HPDE6-E6E7 (cell line): Measurements from ENCODE around the gene ZEB2.
"Not testable (repeated sequence)": the region's sequence is repeated elsewhere in the genome, so short reads cannot be mapped to it uniquely, and the experiment has no call there.

ENCODE experiments used
- DNase-seq: peaks from one replicate; pipeline ENCODE4 v3.0.0; 2011; ENCODE audit warnings: missing footprints; ENCODE audit errors: extremely low spot score

Gene ZEB2

DNA sequence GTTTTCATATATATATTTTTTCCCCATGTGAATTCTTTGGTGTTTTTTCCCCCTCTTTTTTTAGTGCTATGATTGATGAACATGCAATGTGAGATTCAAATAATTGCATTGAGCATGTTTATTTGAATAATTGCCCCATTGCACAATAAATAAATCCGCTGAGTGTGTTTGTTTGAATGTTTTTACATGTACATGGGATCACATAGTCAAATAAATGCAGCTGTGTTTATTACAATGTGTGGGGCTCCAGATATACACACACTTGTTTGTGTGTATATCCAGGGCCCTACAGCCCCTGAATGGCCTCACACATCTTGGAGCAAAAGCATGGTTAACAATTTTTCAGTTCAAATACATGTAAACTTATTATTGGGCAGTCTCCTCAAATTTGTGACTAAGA, 134.5 kb downstream of the ZEB2 start:
- DNase-seq = no peak

DNA sequence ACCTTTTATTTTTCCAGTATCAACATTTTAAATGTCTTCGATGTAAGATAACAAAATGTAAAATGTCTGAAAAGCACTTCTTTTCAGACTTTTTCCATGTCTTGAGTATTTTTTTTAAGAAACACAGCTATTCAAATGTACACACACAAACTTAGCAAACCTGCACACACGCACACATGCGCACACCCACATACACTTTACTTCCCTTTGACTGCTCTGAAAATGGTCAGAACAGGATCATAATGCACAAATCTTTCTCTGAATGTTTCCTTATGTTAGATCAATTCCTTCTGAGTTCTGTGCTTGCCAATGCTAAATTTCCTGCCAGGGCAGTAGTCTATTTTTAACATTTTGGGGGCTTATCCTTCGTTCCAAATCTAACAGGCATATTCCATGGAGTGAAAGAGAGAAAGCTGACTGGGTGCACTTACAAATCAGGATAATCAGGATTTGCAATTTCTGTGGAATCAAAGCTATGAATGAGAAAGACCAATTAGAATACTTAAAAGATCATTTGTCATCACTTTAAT, 136.3 kb downstream of the ZEB2 start:
- no peak for DNase-seq

DNA sequence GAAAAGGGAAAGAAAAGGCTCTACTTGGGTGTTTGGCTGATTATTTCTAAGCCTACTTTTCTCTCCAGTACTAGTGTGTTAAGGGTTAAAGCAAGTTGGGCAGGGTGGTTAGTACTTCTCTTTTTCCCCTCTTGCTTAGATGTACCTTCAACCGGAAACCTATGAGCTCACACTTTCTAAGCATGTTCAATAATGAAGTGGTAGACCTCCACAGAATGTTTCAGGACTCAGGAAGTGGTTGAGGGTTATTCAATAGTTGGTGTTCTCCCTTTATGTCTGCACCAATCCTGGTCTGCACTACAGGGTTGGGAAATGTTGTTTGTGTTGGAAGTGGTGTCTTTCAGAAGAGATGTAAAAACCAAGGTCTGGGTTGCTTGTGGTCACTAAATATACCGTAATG, 137.1 kb downstream of the ZEB2 start:
- no peak for DNase-seq

DNA sequence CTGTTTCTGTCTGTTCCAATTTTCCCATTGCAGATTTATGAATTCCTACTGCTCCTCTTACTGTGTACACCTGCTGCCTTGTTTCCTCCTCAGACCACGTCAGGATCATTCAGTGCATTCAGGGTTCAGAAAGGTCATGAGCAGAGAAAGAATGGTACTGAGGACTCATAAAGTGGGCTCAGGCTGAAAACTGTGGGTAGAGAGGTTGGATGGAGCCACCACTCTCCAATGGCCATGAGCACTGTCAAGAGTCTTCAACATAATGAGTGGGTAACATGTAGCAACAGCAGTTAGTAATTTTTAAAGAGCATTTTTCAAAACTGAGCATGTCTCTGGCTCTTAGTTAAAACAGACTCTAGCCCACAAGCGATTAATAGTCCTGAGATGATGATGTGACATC, 138.2 kb downstream of the ZEB2 start:
- no peak for DNase-seq

DNA sequence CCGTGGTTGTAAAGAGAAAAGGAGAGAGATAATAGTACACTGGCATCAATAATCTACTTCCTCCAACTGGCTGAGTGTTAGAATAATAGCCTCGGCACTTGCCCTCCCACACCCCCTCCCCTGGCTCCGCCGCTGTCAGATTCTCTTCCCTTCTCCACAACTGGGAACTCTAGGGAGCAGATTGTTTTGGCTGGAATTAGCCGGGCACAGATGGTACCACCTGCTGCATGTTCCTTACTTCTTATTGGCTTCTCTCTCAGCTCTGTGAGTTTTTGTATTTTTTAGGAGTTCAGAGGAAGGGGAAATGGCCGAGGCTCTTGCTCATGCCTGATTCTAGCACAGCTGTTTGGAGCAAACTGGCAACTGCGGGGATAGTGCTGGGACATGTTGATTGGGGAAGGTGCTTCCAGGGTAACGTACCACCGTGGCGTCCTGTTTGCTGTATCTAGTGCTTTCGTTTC, 140.0 kb downstream of the ZEB2 start:
- DNase-seq = no peak

DNA sequence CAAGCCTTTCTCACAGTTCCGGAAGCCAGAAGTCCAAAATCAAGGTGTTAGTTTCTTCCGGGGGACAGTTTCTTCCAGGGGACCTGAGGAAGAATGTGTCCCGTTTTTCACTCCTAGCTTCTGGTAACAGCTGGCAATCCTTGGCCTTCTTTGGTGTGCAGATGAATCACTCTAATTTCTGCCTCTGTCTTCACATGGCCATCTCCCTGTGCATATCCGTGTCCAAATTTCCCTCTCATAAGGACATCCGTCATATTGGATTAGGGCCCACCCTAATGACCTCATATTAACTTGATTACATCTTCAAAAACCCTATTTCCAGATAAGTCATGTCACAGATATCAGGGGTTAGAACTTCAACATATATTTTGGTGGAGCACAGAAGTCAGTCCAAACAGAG, 141.4 kb downstream of the ZEB2 start:
- no peak for DNase-seq

DNA sequence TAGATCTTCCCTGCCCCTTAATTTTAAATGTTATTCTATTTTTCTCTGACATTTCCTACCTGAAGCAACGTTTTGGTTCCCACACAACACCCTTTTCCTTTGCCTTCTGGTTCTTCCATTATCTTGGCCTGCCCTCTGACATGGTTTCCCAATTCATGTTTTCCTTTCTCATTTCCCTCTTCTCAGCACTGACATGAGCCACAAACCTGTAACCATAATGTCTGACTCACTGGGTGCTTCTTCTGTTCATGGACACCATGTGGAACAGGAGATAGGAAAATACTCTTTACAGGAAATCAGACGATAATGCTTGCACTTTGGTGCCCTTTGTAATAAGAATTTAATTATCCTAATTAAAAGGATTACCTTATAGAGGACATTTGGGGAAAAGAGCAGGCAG, 142.0 kb downstream of the ZEB2 start:
- DNase-seq = no peak

DNA sequence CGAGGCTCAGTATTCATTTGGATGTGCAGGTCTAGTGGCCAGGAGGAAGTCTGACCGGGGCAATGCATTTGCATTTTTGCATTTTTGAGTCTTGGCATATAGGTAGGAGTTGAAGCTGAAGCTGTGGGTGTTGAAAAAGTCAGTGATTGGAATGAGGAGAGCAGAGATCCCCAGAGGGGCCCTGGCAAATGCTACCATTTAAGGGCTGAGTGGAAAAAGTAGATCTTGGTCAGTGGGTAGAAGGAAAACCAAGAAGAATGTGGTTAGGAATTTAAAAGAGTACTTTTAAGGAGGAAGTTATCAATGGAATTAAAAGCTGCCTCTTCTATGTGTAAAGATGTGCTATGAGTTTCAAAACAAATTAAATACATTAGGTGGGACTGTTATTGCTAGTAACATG, 143.0 kb downstream of the ZEB2 start:
- no peak for DNase-seq

DNA sequence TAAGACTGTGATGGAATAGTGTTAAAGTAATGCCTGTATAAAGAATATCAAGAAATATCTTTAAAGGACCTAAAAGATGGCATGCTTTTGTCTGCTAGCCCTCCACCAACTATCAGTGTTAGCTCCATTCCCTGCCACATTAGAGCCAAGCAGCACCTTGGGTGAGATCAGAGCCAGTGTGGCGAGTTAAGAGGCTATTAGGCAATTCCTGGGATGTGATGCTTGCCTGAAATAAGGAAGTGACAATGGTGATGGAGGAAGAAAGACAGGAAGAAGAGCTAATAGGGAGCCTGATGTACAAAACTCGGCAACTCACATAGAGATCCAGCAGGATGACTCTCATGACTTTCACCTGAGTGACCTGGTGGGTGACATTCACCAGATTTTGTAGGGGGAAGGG, 143.5 kb downstream of the ZEB2 start:
- DNase-seq = no peak

DNA sequence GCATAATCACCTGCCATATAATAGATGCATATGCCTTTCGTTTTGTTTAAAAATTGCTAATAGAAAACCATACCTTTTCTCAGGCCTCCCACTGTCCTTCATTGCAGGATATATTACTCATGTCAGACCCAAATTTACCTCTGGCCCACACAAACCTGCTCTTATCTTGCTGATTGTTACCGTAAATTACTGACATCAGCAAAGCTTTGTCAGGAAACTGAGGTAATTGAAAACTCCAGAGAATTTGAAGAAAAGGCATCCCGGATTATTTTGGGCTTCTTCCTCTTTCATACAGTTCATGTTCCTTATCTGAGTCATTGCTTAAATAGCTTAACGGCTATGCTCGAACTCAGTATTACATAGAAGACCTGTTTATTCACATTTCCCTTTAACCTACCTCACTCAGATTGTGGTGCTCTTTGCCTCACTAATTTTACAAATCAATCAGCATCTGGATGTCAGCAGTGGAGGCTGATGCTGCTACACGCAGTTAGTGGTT, 145.7 kb downstream of the ZEB2 start:
- no peak for DNase-seq

DNA sequence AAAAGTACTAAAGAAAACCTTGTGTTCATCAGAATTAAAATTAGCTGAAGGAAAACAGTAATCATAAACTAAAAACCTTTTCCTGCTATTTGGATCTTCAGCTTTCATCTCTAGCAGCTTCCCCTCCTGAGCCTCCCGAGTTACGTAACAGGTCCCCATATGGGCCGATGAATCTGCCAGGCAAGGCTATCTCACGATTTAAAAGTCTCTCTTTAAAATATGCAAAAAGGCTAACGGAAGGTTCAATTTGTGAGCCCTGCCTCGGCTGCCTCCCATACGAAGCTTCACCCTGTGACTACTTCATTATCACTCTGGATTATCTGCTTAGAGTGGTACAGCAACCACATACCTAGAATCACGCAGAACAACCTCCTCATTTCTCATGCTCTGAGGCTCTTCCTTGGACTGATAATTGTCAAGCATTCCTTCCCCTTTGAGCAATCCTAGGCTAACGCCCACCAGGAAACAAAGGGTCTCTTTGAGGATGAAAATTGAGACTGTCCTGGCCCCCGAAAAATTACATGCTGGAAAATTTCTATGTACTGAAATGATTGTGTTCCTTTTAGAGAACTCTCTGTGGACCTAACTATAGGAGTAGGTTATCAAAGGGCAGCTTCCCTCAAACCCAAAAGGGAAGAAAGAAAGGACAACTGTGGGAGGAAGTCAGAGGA, 147.4 kb downstream of the ZEB2 start:
- no peak for DNase-seq

DNA sequence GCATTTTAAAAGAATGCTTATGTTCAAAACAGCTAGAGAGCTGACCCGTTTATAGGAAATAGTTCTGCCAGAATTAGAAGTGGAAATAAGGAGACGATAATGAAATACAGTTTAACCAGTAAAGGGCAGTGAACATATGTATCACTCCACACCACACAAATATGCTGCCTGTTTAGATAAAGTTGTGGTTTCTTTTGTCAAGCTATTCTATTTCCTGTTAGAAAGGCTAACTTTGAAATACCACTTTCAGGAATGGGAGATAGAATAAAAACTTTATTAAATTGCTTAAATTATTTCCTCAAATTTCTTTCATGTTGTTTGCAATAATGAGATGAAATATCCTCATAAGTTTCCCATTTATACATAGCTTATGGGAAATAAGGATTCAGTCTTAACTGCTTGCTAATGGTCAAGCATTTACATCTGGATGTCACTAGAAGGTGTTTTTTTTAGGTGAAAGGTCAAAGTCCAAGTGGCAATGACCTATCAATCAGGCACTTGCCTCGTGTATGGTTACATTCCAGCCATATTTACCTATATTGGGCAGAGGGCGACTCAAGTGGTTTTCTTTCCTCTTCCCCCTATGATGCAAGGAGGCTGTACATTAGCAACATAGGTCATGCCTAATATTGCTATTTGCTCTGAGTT, 148.9 kb downstream of the ZEB2 start:
- no peak for DNase-seq

DNA sequence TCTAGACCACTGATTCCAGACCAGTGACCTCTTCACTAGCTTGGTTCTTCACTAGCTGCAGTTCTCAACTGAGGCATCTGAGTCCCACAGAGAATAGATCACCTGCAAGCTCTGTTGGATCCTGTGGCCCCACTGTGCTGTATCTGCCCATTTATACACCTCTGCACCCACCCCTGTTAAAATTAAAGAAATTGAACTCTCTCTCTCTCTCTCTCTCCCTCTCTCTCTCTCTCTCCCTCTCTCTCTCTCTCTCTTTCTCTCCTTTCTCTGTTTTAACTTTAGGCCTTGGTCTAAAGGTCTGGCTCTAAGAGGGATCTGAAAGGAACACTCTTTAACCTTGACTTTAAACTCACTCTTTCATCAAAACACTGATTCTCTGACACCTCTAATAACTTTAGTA, 150.5 kb downstream of the ZEB2 start:
- DNase-seq = no peak

DNA sequence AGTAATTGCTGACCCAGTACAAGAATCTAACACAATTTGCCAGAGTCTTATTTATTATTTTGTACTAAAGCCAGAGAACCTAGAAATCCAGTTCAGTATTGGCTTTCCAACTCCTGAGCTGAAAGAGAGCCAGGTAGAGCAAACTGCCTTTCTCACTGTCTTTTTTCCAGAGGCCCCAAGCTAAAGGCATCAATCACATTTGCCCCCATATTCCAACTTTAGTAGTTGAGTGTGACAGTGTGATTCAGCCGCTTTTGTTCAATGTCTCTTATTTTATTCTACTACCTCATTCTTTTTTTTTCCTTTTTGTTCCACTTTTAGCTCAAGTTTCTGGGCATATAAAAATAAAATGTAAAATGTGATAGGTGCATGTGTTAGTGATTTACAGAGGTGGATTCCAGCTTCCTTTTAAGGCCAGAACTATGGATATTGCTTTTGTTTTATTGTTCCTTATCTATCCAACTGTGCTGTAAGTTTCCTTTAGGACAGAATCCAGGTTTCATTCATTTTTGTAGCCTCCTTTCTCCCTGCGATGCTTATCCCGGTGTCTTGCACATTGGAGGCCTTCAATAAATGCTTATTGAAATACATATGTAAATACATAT, 153.0 kb downstream of the ZEB2 start:
- no peak for DNase-seq

DNA sequence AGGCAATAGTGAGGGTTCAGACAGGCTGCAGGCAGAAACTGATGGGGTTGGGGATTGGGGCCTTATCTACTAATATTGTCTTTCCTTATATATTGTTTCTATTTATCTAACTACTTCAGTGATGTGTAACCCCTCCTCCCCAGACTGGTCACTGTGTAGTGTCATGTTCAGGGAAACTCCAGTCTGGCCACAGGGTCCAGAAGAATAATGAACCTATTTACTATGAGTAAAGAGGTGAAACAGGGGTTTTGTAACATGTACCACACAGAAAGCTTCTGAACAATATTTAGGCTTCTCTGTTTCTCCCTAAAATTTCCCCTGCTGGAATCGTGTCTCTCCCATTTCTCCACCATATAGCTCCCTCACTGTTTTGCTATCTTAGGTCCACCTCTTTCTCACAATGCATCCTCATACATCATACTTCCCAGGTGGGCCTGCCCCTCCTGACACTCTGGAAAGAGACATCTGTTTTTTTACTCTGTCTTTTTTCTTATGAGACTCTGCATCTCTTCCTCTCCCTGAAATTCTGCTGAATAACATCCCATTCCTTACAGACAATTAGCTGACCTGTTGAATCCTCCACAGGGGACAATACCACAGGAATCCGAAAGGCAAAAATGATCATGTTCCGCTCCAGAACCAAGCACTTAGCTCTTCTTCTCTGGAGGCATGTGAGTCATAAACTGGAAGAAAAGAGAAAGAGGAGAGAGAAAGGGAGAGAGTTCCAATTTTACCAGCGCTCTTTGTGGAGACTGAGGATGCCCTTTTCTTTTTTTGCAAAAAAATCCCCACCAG, 154.8 kb downstream of the ZEB2 start:
- DNase-seq = no peak

DNA sequence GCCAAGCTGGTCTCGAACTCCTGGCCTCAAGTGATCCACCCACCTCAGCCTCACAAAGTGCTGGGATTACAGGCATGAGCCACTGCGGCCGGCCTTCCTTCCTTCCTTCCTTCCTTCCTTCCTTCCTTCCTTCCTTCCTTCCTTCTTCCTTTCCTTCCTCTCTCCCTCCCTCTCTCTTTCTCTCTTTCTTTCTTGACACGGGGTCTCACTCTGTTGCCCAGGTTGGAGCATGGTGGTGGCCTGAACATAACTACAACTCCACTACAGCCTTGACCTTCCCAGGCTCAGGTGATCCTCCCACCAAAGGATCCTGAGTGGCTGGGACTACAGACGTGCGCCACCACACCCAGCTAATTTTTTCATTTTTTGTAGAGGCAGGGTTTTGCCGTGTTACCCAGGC, 155.7 kb downstream of the ZEB2 start:
- not testable (repeated sequence) for DNase-seq

DNA sequence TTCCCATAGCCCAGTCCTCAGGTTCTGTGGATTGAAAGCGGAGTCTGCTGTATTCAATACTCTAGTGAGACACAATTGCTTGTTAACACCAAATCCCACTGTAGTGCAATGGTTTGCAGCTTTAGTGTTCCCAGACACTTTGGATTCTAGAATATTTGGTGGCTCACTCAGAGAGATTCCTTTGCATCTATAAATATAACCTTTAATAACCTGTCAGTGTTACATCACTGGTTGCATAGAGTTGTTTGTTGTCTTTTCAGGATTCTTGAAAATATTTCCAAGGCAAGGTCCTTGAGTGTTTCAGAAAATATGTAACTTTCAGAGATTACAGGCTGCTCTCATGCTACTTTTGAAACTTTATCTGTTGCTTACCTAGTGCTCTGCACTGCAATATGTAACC, 157.5 kb downstream of the ZEB2 start:
- DNase-seq = no peak

DNA sequence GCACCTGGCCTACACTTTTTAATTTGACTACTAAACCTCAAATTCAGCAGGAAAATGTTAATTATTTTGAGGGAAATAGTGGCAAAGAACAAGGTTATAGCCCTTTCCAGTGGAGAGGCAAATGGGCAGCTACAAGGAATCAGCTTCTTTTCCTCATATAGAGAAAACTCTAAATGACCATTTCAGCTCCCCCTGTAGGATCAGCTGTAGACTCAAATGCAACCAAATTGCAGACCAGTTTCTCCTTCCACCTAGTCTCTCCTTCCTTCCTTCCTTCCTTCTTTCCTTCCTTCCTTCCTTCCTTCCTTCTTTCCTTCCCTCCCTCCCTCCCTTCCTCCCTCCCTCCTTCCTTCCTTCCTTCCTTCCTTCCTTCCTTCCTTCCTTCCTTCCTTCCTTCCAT, 158.2 kb downstream of the ZEB2 start:
- DNase-seq = no peak

DNA sequence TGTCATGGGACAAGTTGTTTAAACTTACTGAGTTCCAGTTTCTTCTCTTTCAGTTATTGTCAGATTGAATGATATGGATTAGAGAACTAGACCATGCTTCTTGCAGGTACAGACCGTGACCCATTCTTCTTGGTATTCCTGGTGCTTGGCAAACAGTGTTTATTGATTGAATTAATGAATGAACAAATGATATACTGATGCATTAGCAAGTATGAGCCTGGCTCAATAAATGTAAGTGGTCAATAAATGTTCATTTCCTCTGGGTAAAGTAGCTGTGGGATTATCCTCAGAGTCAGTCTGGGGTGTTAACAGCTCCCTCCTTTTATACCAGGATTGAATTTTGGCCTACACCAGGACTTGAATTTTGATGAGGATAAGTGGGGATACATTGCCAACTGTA, 160.2 kb downstream of the ZEB2 start:
- no peak for DNase-seq

DNA sequence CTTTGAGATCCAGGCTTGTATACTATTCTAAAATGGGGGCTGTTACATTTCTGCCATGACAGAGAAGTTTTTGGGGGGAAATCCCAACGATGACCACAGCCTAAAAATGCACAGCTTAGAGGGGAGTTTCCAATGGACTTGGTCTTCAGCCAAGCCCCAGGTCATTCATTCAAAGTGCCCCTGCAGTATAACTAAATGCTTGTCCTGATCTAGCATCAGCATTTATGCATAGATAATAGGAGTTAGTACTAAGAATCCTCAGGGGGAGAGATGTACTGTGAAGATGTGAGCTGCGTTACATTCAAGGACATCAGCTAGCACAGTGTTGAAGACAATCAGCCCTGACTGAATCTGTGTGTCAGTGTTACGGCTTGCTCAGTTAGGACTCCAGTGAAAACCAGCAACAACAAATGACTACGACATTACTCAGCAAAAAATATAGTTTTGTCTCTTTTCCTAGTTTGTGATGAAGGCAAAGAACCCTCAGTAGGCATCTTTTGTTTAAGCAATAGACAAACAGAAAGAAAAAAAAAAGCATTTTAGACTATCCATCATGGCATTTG, 160.9 kb downstream of the ZEB2 start:
- DNase-seq = no peak

DNA sequence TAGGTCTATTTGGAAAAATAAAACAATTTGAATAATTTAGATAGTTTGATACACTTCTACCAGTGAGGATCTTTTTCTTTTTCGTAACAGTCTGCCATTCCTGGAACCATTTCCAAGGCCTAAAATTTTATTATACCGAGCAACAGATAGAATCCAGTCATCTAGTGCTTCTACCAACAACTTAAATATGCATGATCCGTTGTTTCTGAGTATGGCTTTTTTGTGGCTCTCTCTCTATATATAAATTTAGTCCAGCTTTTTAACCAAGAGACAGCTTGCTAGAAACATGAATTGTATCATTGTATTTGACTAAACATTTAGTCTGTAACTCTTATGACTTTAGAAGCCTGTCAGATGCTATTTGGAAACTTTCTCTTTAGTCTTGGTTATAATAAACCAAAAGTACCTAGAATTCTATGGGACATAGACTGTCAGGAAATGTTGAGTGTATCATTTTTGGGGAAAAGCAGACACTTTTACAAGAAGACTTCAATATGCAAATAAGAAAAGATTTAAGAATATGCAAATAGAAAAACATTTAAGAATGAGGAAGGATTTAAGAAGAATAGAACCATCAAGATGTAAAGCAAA, 161.4 kb downstream of the ZEB2 start:
- DNase-seq = no peak
